HepG2 (cell line): ENCODE measurements around the gene CBLC. TPM values are rescaled to one million over a fixed set of nuclear protein-coding genes. Genes with fewer than 3 reads are reported as not detected.

Source experiments
- ARID5B ChIP-seq: IDR thresholded peaks from 2 replicates; pipeline ENCODE4 v1.4.0; 2020; ENCODE audit warnings: mild to moderate bottlenecking, missing genetic modification reagents
- ATF6 ChIP-seq: sonication (generic); formaldehyde crosslinking; conservative IDR thresholded peaks from 2 replicates; pipeline ENCODE4 v1.4.0; 2020; ENCODE audit warnings: missing genetic modification reagents
- ETV6 ChIP-seq: sonication (generic); formaldehyde crosslinking; conservative IDR thresholded peaks from 2 replicates; pipeline ENCODE4 v1.4.0; 2020; ENCODE audit warnings: missing genetic modification reagents
- FOSL2 ChIP-seq: sonication (generic); formaldehyde crosslinking; IDR thresholded peaks from 2 replicates; pipeline ENCODE4 v1.4.0; 2020; ENCODE audit warnings: missing genetic modification reagents
- HNF4A ChIP-seq: sonication (generic); formaldehyde crosslinking; IDR thresholded peaks from 2 replicates; pipeline ENCODE4 v1.4.0; 2020; ENCODE audit warnings: missing genetic modification reagents
- IKZF1 ChIP-seq: fragments of 450-650 bp; IDR thresholded peaks from 2 replicates; pipeline ENCODE4 v1.7.1; 2016
- LCORL ChIP-seq, 2 experiments: fragments of 450-650 bp in 1 of 2; sonication (generic) in 1 of 2; formaldehyde crosslinking in 1 of 2; IDR thresholded peaks; 2 replicates each; pipeline versions ENCODE4 v1.5.0 to v1.6.1; 2017 to 2020; ENCODE audit warnings: antibody characterized with exemption in 1 of 2, missing genetic modification reagents in 1 of 2
- XRCC5 ChIP-seq: fragments of 200-400 bp; formaldehyde crosslinking; optimal IDR thresholded peaks from 2 replicates; pipeline ENCODE3; 2017; ENCODE audit warnings: mild to moderate bottlenecking, low read length
- ZFX ChIP-seq: sonication (generic); formaldehyde crosslinking; IDR thresholded peaks from 2 replicates; pipeline ENCODE4 v1.4.0; 2020; ENCODE audit warnings: mild to moderate bottlenecking, low read depth, missing genetic modification reagents, moderate library complexity
- ZNF276 ChIP-seq: sonication (generic); formaldehyde crosslinking; IDR thresholded peaks from 2 replicates; pipeline ENCODE4 v1.4.0; 2020; ENCODE audit warnings: mild to moderate bottlenecking, low read depth, missing genetic modification reagents
- ZNF318 ChIP-seq: sonication (generic); formaldehyde crosslinking; IDR thresholded peaks from 2 replicates; pipeline ENCODE4 v1.4.0; 2020; ENCODE audit warnings: mild to moderate bottlenecking, missing genetic modification reagents
- ZNF839 ChIP-seq: sonication (generic); formaldehyde crosslinking; IDR thresholded peaks from 2 replicates; pipeline ENCODE4 v1.4.0; 2020; ENCODE audit warnings: missing genetic modification reagents, mild to moderate bottlenecking, borderline replicate concordance
- polyA plus RNA-seq, 8 experiments: library from polyadenylated mRNA; depleted of rRNA in 3 of 8; stranded (reverse) in 7 of 8; unstranded in 1 of 8; fragments of >200 nt; fragmentation: Illumina TruSeq in 4 of 8; extraction: Trizol in 4 of 8; gene quantifications; 2 replicates each; pipeline versions ENCODE4 v1.2.1 to v1.2.3, GENCODE V29; 2011 to 2016; ENCODE audit warnings: low read depth in 4 of 8, missing spikeins in 1 of 8, mixed read lengths in 1 of 8; ENCODE audit not compliant: insufficient read depth in 1 of 8
- total RNA-seq, 5 experiments: library from RNA; depleted of rRNA; stranded (reverse); fragments of >200 nt; fragmentation: Illumina TruSeq; extraction: Trizol; gene quantifications; 2 replicates each; pipeline ENCODE4 v1.2.3, GENCODE V29; 2016; ENCODE audit warnings: low read depth in 1 of 5

CBLC gene
- total and polyA plus RNA-seq, 2 of the 13 experiments (the other 11 are each of a cell fraction or from before 2014, with no cell fraction given), result 1.8 to 2.6 TPM

GRCh38 chr19:44740351-44740824, 37.3 kb upstream of the CBLC start (continued):
- TF ChIP-seq ZNF276 (CRISPR knock-in tag) (no peak), LCORL (IDR thresholded peaks at IDR 0.05) (no peak), LCORL (CRISPR knock-in tag; IDR thresholded peaks at IDR 0.05) (no peak), ZNF839 (CRISPR knock-in tag) (no peak), ZFX (CRISPR knock-in tag) (no peak), ZNF318 (CRISPR knock-in tag) (no peak), ETV6 (CRISPR knock-in tag) (no peak), XRCC5 (no peak), ARID5B (peak; percentile 59), FOSL2 (CRISPR knock-in tag) (0 out of 2 replicates have a peak, but pooled peaks have one; percentile 7), HNF4A (CRISPR knock-in tag) (peak; percentile 81), IKZF1 (no peak), ATF6 (no peak)
